Fibroblast of the conjunctiva (primary cell): ENCODE results near the gene INHBB.
A peak's percentile ranks its signal among the peaks of the same experiment; 100 is the strongest.

Experiments
- DNase-seq: peaks from one replicate; pipeline ENCODE4 v3.0.0-alpha.2; 2010; ENCODE audit warnings: low read depth

The INHBB gene

DNA sequence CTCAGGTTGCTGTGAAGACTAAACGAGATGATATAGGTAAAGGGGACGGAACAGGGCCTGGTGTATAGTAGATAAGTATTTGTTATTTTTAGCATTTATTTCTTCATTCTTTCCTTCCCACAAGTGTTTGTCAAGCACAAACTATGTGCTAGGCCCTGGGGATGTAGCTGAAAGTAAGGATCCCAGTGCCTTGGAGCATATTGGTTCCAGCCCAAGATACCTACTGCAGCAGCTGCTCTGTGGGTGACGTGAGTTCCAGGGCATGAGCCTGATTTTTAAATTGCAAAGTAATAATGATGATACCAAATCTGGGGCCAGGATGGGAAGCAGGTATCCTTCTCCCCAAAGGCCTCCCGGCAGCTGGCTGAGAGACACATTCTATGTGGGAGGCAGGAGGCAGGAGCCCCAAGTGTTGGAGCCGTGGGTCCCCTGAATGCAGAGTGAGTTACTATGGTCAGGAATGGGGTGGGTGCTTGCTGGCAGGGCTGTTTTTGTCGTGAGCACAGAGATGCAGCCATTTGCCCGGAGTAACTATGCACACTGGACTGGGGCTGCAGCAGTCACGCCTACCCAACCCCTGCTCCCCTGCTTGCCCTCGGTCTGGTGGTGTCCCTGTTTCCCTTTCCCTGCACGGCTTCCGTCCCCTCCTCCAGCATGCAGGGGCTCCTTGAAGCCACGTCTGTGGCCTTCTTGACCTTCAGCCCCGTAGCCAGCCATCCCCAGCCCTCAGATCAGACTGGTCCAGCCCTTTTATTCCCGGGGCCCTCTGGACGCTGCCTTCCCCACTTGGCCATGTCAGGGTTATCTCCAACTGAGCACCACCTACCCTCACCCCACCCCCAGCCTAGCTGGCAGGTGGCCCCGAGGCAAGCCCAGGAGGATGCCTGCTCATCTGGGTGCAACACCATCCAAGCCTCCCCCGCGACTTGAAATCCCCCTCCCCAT, 52.4 kb downstream of the INHBB start:
- peak; percentile 5 for DNase-seq

DNA sequence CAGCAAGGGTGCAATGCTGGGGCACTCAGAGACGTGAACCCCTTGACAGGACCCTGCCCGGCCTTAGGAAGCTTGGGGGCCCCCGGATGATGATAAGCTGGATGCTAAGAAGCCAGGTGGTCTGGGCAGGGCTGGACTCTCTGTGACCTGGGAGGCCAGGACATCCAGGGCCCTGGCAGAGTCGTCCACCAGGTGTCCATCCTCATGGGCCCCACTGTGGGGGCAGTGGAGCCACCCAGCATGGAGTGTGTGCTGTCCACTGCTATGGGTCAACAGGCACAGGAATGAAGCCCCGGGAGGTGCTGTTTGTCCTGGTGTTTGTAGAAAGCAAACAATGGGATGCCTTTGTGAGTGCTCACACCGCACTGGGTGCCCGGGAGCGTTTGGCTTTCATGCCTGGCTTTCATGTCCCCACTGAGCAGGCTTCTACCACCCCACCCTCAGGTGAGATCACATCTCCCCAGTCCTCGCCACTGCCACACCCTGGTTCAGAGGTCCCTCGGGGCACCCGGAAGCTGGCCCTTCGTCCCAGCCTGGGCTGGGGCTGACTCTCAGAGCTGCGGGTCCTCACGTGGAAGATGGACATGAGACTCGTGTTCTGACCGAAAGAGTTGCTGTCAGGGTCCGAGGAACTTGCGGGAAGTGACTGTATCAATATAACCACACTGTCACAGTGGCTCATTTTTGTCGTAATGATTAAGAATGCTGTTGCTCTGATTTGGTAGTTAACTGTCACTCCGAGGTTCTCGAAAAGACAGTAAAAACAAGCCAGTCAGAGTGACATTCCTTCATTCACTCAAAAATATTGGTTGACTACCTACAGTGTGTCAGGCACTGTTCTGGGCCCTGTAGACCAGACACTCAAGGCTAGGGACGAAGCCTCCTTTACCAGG, 53.3 kb downstream of the INHBB start:
- DNase-seq, result no peak

DNA sequence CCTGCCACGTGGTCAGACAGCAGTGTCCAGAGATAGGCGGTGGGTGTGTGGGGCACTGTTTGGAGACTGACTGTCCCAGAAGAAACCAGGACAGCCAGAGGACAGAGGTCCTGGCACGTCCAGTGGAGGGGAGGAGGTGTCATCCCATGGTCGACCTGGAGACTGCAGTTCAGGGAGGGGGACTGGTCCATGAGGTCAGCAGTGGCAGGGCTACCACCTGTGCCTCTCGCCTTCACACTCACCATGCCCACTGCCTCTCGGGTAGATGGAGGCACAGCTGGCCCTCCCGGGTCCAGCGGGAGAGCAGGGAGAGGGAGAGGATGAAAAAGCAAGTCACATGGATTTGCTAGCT, 53.9 kb downstream of the INHBB start:
- no peak for DNase-seq

DNA sequence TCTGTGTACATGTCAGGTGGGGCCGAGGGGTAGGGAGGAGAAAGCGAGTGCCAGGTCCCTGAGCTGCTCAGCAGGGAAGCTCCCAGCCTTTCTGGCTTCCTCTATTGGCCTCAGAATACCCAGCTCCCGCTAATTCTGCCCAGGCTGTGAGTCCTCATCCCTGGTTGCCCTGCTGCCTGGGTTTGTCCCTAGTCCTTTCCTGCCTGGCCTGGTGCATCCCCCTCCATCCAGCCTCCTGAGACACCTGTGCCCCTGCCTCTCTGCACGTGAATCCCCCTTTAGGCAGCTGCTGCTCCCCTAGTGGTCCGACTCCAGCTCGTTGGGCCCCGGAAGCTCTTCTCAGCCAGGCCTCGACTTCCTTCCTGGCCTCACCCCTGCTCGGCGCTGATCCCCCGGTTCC, 54.6 kb downstream of the INHBB start:
- no peak for DNase-seq
